H9 (cell line): Measurements from ENCODE around the gene ARPC5. TPM values are rescaled to one million over a fixed set of nuclear protein-coding genes. Genes with fewer than 3 reads are reported as not detected.

ENCODE experiments used
- DNase-seq: peaks from one replicate; pipeline ENCODE4 v3.0.0-alpha.2; 2017
- H2AFZ ChIP-seq: one replicate; pipeline ENCODE4 v1.6.1; 2013; ENCODE audit warnings: mild to moderate bottlenecking, low read length, control low read depth, moderate library complexity
- H2AK5ac ChIP-seq: 2 replicates; pipeline ENCODE4 v1.6.1; 2013; ENCODE audit warnings: low read length, control low read depth, mixed read lengths; ENCODE audit not compliant: insufficient read length
- H2BK120ac ChIP-seq: one replicate; pipeline ENCODE4 v1.6.1; 2013; ENCODE audit warnings: low read depth, mild to moderate bottlenecking, low read length, control low read depth, inconsistent platforms; ENCODE audit not compliant: poor library complexity, severe bottlenecking
- H2BK12ac ChIP-seq: 2 replicates; pipeline ENCODE4 v1.6.1; 2013; ENCODE audit warnings: low read length, control low read depth, mixed read lengths, low read depth; ENCODE audit not compliant: insufficient read length
- H2BK15ac ChIP-seq: 2 replicates; pipeline ENCODE4 v1.6.1; 2013; ENCODE audit warnings: low read depth, low read length, control low read depth
- H2BK20ac ChIP-seq: one replicate; pipeline ENCODE4 v1.6.1; 2013; ENCODE audit warnings: low read depth, mild to moderate bottlenecking, low read length, control low read depth, inconsistent platforms; ENCODE audit not compliant: poor library complexity, severe bottlenecking
- H2BK5ac ChIP-seq: 2 replicates; pipeline ENCODE4 v1.6.1; 2013; ENCODE audit warnings: low read length, control low read depth, mixed read lengths; ENCODE audit not compliant: insufficient read length
- H3K14ac ChIP-seq: 2 replicates; pipeline ENCODE4 v1.6.1; 2013; ENCODE audit warnings: low read length, control low read depth; ENCODE audit not compliant: insufficient read depth
- H3K18ac ChIP-seq: 2 replicates; pipeline ENCODE4 v1.6.1; 2013; ENCODE audit warnings: low read depth, mild to moderate bottlenecking, mixed read lengths, low read length, control low read depth; ENCODE audit not compliant: insufficient read length
- H3K23ac ChIP-seq: 2 replicates; pipeline ENCODE4 v1.6.1; 2013; ENCODE audit warnings: low read length, control low read depth, mixed read lengths, low read depth; ENCODE audit not compliant: insufficient read length
- H3K23me2 ChIP-seq: 2 replicates; pipeline ENCODE4 v1.6.1; 2013; ENCODE audit warnings: low read depth, mild to moderate bottlenecking, mixed read lengths, low read length, control low read depth; ENCODE audit not compliant: insufficient read length, poor library complexity, severe bottlenecking
- H3K27ac ChIP-seq: 2 replicates; pipeline ENCODE4 v1.5.1; 2013; ENCODE audit warnings: low read length, control low read depth, mixed read lengths, low read depth; ENCODE audit not compliant: insufficient read length
- H3K27me3 ChIP-seq: 2 replicates; pipeline ENCODE4 v1.6.1; 2013; ENCODE audit warnings: low read length, control low read depth, inconsistent platforms; ENCODE audit not compliant: insufficient read depth
- H3K4ac ChIP-seq: 2 replicates; pipeline ENCODE4 v1.6.1; 2013; ENCODE audit warnings: low read depth, mild to moderate bottlenecking, control low read depth, inconsistent platforms, low read length, moderate library complexity
- H3K4me1 ChIP-seq: 2 replicates; pipeline ENCODE4 v1.6.1; 2013; ENCODE audit warnings: low read length, control low read depth, inconsistent platforms; ENCODE audit not compliant: insufficient read depth
- H3K4me2 ChIP-seq: 2 replicates; pipeline ENCODE4 v1.6.1; 2013; ENCODE audit warnings: low read length, control low read depth, mixed read lengths; ENCODE audit not compliant: insufficient read length, insufficient read depth
- H3K56ac ChIP-seq: 2 replicates; pipeline ENCODE4 v1.6.1; 2013; ENCODE audit warnings: low read depth, mild to moderate bottlenecking, mixed read lengths, low read length, control low read depth; ENCODE audit not compliant: insufficient read length
- H3K79me1 ChIP-seq: 2 replicates; pipeline ENCODE4 v1.6.1; 2013; ENCODE audit warnings: low read depth, mild to moderate bottlenecking, moderate library complexity, low read length, control low read depth, inconsistent platforms; ENCODE audit not compliant: insufficient read depth, poor library complexity, severe bottlenecking
- H3K79me2 ChIP-seq: 2 replicates; pipeline ENCODE4 v1.6.1; 2013; ENCODE audit warnings: low read length, control low read depth, inconsistent platforms; ENCODE audit not compliant: insufficient read depth
- H3K9ac ChIP-seq: 2 replicates; pipeline ENCODE4 v1.6.1; 2013; ENCODE audit warnings: low read length, control low read depth, mixed read lengths; ENCODE audit not compliant: insufficient read length; ENCODE audit errors: extremely low read depth
- H3K9me3 ChIP-seq: one replicate; pipeline ENCODE4 v1.6.1; 2013; ENCODE audit warnings: low read depth, low read length, inconsistent platforms; ENCODE audit not compliant: control insufficient read depth
- H3T11ph ChIP-seq: one replicate; pipeline ENCODE4 v1.6.1; 2013; ENCODE audit warnings: mild to moderate bottlenecking, low read length, control low read depth, inconsistent platforms
- H4K20me1 ChIP-seq: one replicate; pipeline ENCODE4 v1.6.1; 2013; ENCODE audit not compliant: control insufficient read depth, insufficient read length, insufficient read depth
- H4K5ac ChIP-seq: 2 replicates; pipeline ENCODE4 v1.6.1; 2013; ENCODE audit warnings: low read depth, mild to moderate bottlenecking, mixed read lengths, low read length, control low read depth; ENCODE audit not compliant: insufficient read length
- H4K8ac ChIP-seq: replicated peaks from 2 replicates; pipeline ENCODE4 v1.6.1; 2013; ENCODE audit warnings: low read length, control low read depth, mixed read lengths, low read depth; ENCODE audit not compliant: insufficient read length
- H4K91ac ChIP-seq: 2 replicates; pipeline ENCODE4 v1.6.1; 2013; ENCODE audit warnings: low read depth, mild to moderate bottlenecking, moderate library complexity, mixed read lengths, low read length, control low read depth; ENCODE audit not compliant: insufficient read length
- H3K27ac Mint-ChIP-seq, 3 experiments: 2 replicates in 2 of 3; 3 replicates in 1 of 3; pipeline ENCODE4 v1.8.0; 2020 to 2021; ENCODE audit warnings: mixed read lengths in 3 of 3, mild to moderate bottlenecking in 1 of 3, moderate library complexity in 1 of 3
- H3K27me3 Mint-ChIP-seq: 2 replicates; pipeline ENCODE4 v1.8.0; 2021; ENCODE audit warnings: low read depth, mild to moderate bottlenecking, moderate library complexity, mixed read lengths
- H3K36me3 Mint-ChIP-seq, 3 experiments: 2 replicates in 2 of 3; 3 replicates in 1 of 3; pipeline ENCODE4 v1.8.0; 2020 to 2021; ENCODE audit warnings: low read depth in 3 of 3, mixed read lengths in 3 of 3; ENCODE audit not compliant: insufficient read depth in 1 of 3
- H3K4me1 Mint-ChIP-seq, 2 experiments: 2 replicates each; pipeline ENCODE4 v1.8.0; 2020; ENCODE audit warnings: mixed read lengths in 2 of 2
- H3K4me3 Mint-ChIP-seq, 2 experiments: 2 replicates in 1 of 2; 3 replicates in 1 of 2; pipeline ENCODE4 v1.8.0; 2020 to 2021; ENCODE audit warnings: mild to moderate bottlenecking in 2 of 2, mixed read lengths in 2 of 2, moderate library complexity in 1 of 2
- H3K9me3 Mint-ChIP-seq, 2 experiments: 2 replicates in 1 of 2; 3 replicates in 1 of 2; pipeline ENCODE4 v1.8.0; 2020; ENCODE audit warnings: mild to moderate bottlenecking in 2 of 2, mixed read lengths in 2 of 2, moderate library complexity in 1 of 2
- CTCF ChIP-seq: fragments of 200-600 bp; sonication (generic); conservative IDR thresholded peaks from 3 replicates; pipeline ENCODE4 v1.8.0; 2021; ENCODE audit warnings: antibody characterized with exemption, mild to moderate bottlenecking
- WGBS: extraction: QIAGEN DNeasy Blood & Tissue Kit; methylation state at CpG from one replicate; pipeline ENCODE4 v1.1.7; 2013; ENCODE audit warnings: missing lambda C conversion rate, low lambda C conversion rate, mixed read lengths; ENCODE audit not compliant: insufficient read length; ENCODE audit errors: extremely low coverage; 5-methylcytosine and 5-hydroxymethylcytosine counted together
- total RNA-seq: library from RNA; stranded (reverse); gene quantifications from 2 replicates; pipeline ENCODE4 v1.2.1, GENCODE V29; 2021

ARPC5 gene
- total RNA-seq, 1 experiment from 2014 or later = 67.7 TPM

GRCh38 chr1:183653462-183653794 is 17.8 kb upstream of the ARPC5 start:
- Histone ChIP-seq H3K23me2 (no peaks in the 10 kb centered on the region), H2BK5ac (no peak overlapping the region), H4K5ac (no peak overlapping the region), H2BK20ac (no peak overlapping the region), H2BK15ac (no peak overlapping the region), H3K4me2 (no peak overlapping the region), H3K27ac (no peak overlapping the region), H3T11ph (no peak overlapping the region), H3K23ac (no peak overlapping the region), H3K79me1 (no peaks in the 10 kb centered on the region), H4K8ac (no peak overlapping the region), H3K9ac (no peak overlapping the region), H3K79me2 (no peaks in the 10 kb centered on the region), H4K91ac (no peak overlapping the region), H2BK120ac (no peak overlapping the region), H4K20me1 (no peaks in the 10 kb centered on the region), H3K18ac (no peak overlapping the region), H3K4me1 (no peaks in the 10 kb centered on the region), H2BK12ac (no peak overlapping the region), H3K9me3 (no peaks in the 10 kb centered on the region), H3K14ac (no peak overlapping the region), H3K56ac (no peak overlapping the region), H2AK5ac (no peak overlapping the region), H3K27me3 (no peaks in the 10 kb centered on the region), H2AFZ (no peak overlapping the region), H3K4ac (no peak overlapping the region)
- DNase-seq = no peak
- Mint-ChIP-seq H3K27ac (no peak overlapping the region; a peak in 1 of 7 replicates), H3K4me3 (no peak overlapping the region), H3K36me3 (no peaks in the 10 kb centered on the region; a peak in 1 of 7 replicates), H3K4me1 (peaks cover 6 to 7% of the 10 kb centered on the region in 2 experiments), H3K9me3 (peaks cover 0 to 4% of the 10 kb centered on the region in 2 experiments; a peak in 3 of 5 replicates), H3K27me3 (no peaks in the 10 kb centered on the region)
- no peak for TF ChIP-seq CTCF
- WGBS = no CpG with 5 or more reads among the region's 3 CpGs
